WTC11 (cell line): ENCODE data around the gene ZSWIM3.

Experiments used
- EMX1 ChIP-seq: fragments of 250-450 bp; sonication (Bioruptor Pico); IDR thresholded peaks from 2 replicates; pipeline ENCODE4 v1.8.0; 2021; ENCODE audit warnings: mild to moderate bottlenecking
- GABPB1 ChIP-seq: sonication (generic); formaldehyde crosslinking; IDR thresholded peaks from 2 replicates; pipeline ENCODE4 v1.8.1; 2023; ENCODE audit warnings: mild to moderate bottlenecking, missing genetic modification reagents
- KAT7 ChIP-seq: sonication (generic); formaldehyde crosslinking; IDR thresholded peaks from 2 replicates; pipeline ENCODE4 v1.8.1; 2023; ENCODE audit warnings: missing genetic modification reagents, mild to moderate bottlenecking, borderline replicate concordance
- MYBL2 ChIP-seq: sonication (generic); formaldehyde crosslinking; IDR thresholded peaks from 2 replicates; pipeline ENCODE4 v1.8.1; 2023; ENCODE audit warnings: mild to moderate bottlenecking, moderate library complexity, missing genetic modification reagents
- TF ChIP-seq, protein P1 (sequence below): fragments of 200-600 bp; IDR thresholded peaks from 2 replicates; pipeline ENCODE4 v1.8.0; 2022; ENCODE audit warnings: antibody characterized with exemption
- TF ChIP-seq, protein P2 (sequence below): sonication (generic); formaldehyde crosslinking; IDR thresholded peaks from 2 replicates; pipeline ENCODE4 v1.8.0; 2022; ENCODE audit warnings: mild to moderate bottlenecking, missing genetic modification reagents

- TF ChIP-seq, protein P1, sequence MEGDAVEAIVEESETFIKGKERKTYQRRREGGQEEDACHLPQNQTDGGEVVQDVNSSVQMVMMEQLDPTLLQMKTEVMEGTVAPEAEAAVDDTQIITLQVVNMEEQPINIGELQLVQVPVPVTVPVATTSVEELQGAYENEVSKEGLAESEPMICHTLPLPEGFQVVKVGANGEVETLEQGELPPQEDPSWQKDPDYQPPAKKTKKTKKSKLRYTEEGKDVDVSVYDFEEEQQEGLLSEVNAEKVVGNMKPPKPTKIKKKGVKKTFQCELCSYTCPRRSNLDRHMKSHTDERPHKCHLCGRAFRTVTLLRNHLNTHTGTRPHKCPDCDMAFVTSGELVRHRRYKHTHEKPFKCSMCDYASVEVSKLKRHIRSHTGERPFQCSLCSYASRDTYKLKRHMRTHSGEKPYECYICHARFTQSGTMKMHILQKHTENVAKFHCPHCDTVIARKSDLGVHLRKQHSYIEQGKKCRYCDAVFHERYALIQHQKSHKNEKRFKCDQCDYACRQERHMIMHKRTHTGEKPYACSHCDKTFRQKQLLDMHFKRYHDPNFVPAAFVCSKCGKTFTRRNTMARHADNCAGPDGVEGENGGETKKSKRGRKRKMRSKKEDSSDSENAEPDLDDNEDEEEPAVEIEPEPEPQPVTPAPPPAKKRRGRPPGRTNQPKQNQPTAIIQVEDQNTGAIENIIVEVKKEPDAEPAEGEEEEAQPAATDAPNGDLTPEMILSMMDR, result no peak
- TF ChIP-seq MYBL2, result no peak
- no peak for TF ChIP-seq KAT7
- no peak for TF ChIP-seq GABPB1
- TF ChIP-seq, protein P2, sequence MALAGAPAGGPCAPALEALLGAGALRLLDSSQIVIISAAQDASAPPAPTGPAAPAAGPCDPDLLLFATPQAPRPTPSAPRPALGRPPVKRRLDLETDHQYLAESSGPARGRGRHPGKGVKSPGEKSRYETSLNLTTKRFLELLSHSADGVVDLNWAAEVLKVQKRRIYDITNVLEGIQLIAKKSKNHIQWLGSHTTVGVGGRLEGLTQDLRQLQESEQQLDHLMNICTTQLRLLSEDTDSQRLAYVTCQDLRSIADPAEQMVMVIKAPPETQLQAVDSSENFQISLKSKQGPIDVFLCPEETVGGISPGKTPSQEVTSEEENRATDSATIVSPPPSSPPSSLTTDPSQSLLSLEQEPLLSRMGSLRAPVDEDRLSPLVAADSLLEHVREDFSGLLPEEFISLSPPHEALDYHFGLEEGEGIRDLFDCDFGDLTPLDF, result no peak
- TF ChIP-seq EMX1, result no peak
These were observed 20.6 kb upstream of the ZSWIM3 start for GRCh38 chr20:45836841-45837240.
